Adrenal gland (tissue), 12 donors: ENCODE results near the gene SNF8. TPM values are rescaled to one million over a fixed set of nuclear protein-coding genes. Genes with fewer than 3 reads are reported as not detected.

Experiments
- DNase-seq, 7 donors: peaks; one replicate each; pipeline ENCODE4 v3.0.0-alpha.2; 2019 to 2020
- H3K27ac ChIP-seq, 5 donors: fragments of 200-600 bp; sonication (generic) in 4 of 5; 1 replicate in 3 of 5; 2 replicates in 2 of 5; pipeline versions ENCODE4 v1.5.1 to v1.8.0; 2016 to 2020; ENCODE audit warnings: mild to moderate bottlenecking in 1 of 5
- H3K27me3 ChIP-seq: fragments of 200-600 bp; 2 replicates; pipeline ENCODE4 v1.8.0; 2021
- H3K36me3 ChIP-seq, 2 donors: fragments of 200-600 bp; replicated peaks in 1 of 2; 1 replicate in 1 of 2; 2 replicates in 1 of 2; pipeline versions ENCODE4 v1.5.1 to v1.8.0; 2018 to 2022
- H3K4me1 ChIP-seq, 2 donors: fragments of 200-600 bp; replicated peaks in 1 of 2; 1 replicate in 1 of 2; 2 replicates in 1 of 2; pipeline versions ENCODE4 v1.5.1 to v1.8.0; 2018 to 2021
- H3K4me3 ChIP-seq, 4 donors: fragments of 200-600 bp; sonication (generic) in 3 of 4; one replicate each; pipeline ENCODE4 v1.5.1; 2016 to 2018
- H3K9me3 ChIP-seq, 3 donors: fragments of 200-600 bp; sonication (generic) in 1 of 3; replicated peaks in 1 of 3; 1 replicate in 2 of 3; 2 replicates in 1 of 3; pipeline versions ENCODE4 v1.5.1 to v1.8.0; 2016 to 2021
- POLR2A ChIP-seq, 2 donors: fragments of 450-650 bp; IDR thresholded peaks; one replicate each; pipeline ENCODE4 v1.6.1; 2017; ENCODE audit warnings: antibody characterized with exemption in 2 of 2, mild to moderate bottlenecking in 2 of 2, moderate library complexity in 1 of 2
- WGBS, 4 donors: extraction: QIAGEN DNeasy Blood & Tissue Kit in 2 of 4; methylation state at CpG; one replicate each; pipeline versions ENCODE4 v1.1.5 to v1.1.7; 2013 to 2017; 5-methylcytosine and 5-hydroxymethylcytosine counted together
- intact Hi-C, 2 donors: fragments of 100-400 bp; cut with DNase I; formaldehyde crosslinking; loops; one replicate each; pipeline versions ENCODE4 v1.14.1 to v1.15.0; 2022 to 2023
- polyA plus RNA-seq, 3 donors: library from polyadenylated mRNA; stranded (reverse); fragments of 200-250 nt in 2 of 3; fragments of 350-450 nt in 1 of 3; fragmentation: Illumina TruSeq in 1 of 3; extraction: RNeasy Lipid Tissue Mini Kit (QIAGEN cat#74804) in 1 of 3; gene quantifications; one replicate each; pipeline ENCODE4 v1.2.3, GENCODE V29; 2013 to 2014
- total RNA-seq, 9 donors: library from RNA; depleted of rRNA in 4 of 9; stranded (reverse); fragments of >200 nt in 4 of 9; fragments of 120-200 nt in 1 of 9; fragmentation: NEBNext Ultra II Directional in 1 of 9; extraction: Animal tissue kit (Norgen Biotek cat#: 25700) in 1 of 9; gene quantifications; one replicate each; pipeline versions ENCODE4 v1.1.0 to v1.2.4, GENCODE V29; 2013 to 2023
- TF ChIP-seq, protein P1 (sequence below), 6 experiments: fragments of 450-650 bp in 4 of 6; fragments of 200-600 bp in 2 of 6; sonication (generic) in 1 of 6; IDR thresholded peaks; 1 replicate in 5 of 6; 2 replicates in 1 of 6; pipeline versions ENCODE4 v1.5.1 to v1.8.0; 2016 to 2021; ENCODE audit warnings: antibody characterized with exemption in 6 of 6, mild to moderate bottlenecking in 2 of 6, moderate library complexity in 1 of 6
- donor health status: healthy with polysubstance abuse.
- donor health status: Bipolar disorder and iron deficiency.
- donor health status: DM: yes; HTN: yes; CAD: no.
- donor health status: DM: no; HTN: no; CAD: no.
- donor health status: DM: no; HTN: no; CAD: no.
- donor health status: DM: yes; HTN: yes; CAD: no.

The SNF8 gene
- total and polyA plus RNA-seq, 12 donors = 52.0 to 160 (median 102) TPM

DNA sequence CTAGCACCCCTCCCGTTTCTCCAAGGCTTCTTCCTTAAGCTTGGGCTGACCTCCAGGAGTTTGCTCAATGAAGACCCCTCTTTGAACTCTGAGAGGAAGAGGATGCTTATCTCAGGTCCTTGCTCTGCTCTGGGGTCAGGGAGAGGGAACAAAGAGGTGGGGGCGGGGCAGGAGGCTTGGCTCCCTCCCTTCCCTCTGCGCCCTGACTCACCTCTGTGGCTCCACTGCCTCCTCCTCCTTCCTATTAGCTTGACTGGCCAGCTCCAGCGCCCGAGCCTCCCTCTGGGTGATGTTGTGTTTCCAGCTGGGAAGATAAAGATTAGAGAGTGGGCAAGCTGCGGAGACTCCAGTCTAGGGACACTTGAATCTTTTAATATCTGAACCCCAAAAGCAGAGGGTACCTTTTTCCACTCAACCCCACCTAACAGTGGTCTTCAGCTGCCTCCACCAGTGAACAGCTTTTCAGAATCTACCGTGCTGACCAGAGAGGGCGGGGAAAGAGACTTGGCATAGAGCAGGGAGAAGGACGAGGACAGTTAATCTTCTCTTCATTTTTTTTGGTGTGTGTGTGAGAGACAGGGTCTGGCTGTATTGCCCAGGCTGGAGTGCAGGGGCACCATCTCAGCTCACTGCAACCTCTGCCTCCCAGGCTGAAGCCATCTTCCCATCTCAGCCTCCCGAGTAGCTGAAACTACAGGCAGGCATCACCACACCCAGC is 17.0 kb upstream of the SNF8 start:
- 16 to 46% (median 21%) methylated on average over 6 to 10 of the region's 10 CpGs for WGBS, 4 donors
- Histone ChIP-seq H3K9me3 (no peaks in the 10 kb centered on the region), H3K4me3 (no peak overlapping the region), H3K4me1 (no peaks in the 10 kb centered on the region), H3K27ac (no peak overlapping the region), H3K36me3 (no peaks in the 10 kb centered on the region), H3K27me3 (peaks cover 8% of the 10 kb centered on the region)
- DNase-seq = peak in 5 of 7 donors; percentile 28 to 64 (median 46)
- TF ChIP-seq, protein P1, sequence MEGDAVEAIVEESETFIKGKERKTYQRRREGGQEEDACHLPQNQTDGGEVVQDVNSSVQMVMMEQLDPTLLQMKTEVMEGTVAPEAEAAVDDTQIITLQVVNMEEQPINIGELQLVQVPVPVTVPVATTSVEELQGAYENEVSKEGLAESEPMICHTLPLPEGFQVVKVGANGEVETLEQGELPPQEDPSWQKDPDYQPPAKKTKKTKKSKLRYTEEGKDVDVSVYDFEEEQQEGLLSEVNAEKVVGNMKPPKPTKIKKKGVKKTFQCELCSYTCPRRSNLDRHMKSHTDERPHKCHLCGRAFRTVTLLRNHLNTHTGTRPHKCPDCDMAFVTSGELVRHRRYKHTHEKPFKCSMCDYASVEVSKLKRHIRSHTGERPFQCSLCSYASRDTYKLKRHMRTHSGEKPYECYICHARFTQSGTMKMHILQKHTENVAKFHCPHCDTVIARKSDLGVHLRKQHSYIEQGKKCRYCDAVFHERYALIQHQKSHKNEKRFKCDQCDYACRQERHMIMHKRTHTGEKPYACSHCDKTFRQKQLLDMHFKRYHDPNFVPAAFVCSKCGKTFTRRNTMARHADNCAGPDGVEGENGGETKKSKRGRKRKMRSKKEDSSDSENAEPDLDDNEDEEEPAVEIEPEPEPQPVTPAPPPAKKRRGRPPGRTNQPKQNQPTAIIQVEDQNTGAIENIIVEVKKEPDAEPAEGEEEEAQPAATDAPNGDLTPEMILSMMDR (IDR thresholded peaks at IDR 0.05) = no peak
- no peak for TF ChIP-seq POLR2A (IDR thresholded peaks at IDR 0.05)
- intact Hi-C loops = no loop called here

DNA sequence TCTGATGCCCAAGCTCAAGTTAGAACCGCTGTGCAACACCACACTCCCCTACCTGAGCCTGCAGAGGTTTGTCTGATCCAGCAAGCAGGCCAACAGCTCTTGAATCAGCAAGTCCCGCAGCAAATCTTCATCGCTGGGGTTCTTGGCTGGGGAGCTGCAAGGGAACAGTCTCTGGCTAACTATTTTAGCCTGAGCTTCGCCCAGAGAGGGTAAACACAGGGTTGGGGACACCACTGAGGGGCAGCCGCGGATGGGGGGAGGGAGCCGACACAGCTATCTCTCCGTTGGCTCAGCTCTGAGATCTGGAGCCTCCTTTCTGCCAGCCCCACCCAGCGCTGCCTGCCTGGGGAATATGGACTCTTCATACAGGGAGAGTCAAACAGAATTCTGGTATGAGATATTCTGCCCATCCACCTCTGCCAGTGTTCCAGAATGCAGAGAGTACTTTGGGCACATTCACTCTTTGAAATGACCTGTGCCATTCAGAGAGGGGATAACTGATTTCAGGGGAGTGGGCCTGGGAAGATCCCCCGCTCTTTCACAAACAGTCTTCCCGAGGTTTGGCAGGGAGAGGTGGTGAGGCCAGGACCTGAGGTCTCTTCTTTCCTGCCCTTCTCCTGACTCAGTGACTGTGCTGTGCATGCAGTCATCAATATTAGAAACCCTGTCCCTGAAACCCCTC is 16.3 kb upstream of the SNF8 start:
- WGBS, 4 donors = 31 to 42% (median 38%) methylated on average over 11 of the region's 11 CpGs
- intact Hi-C loops = no loop called here
- H3K36me3 ChIP-seq = no peaks in the 10 kb centered on the region
- H3K27me3 ChIP-seq = peaks cover 6% of the 10 kb centered on the region
- TF ChIP-seq, protein P1 (IDR thresholded peaks at IDR 0.05) = no peak
- no peak for TF ChIP-seq POLR2A (IDR thresholded peaks at IDR 0.05)
- no peaks in the 10 kb centered on the region for H3K4me1 ChIP-seq
- H3K9me3 ChIP-seq = no peaks in the 10 kb centered on the region
- no peak overlapping the region for H3K4me3 ChIP-seq
- DNase-seq = no peak
- H3K27ac ChIP-seq = no peak overlapping the region

GRCh38 chr17:48954300-48954755 is 9.7 kb upstream of the SNF8 start:
- Histone ChIP-seq H3K27ac (no peak overlapping the region), H3K36me3 (no peaks in the 10 kb centered on the region), H3K9me3 (no peaks in the 10 kb centered on the region), H3K4me3 (no peak overlapping the region), H3K27me3 (peaks cover 4% of the 10 kb centered on the region), H3K4me1 (no peaks in the 10 kb centered on the region)
- DNase-seq = no peak
- no peak for TF ChIP-seq POLR2A (IDR thresholded peaks at IDR 0.05)
- TF ChIP-seq, protein P1 (IDR thresholded peaks at IDR 0.05) = no peak
- intact Hi-C loops = no loop called here
- 31 to 42% (median 41%) methylated on average over 7 of the region's 7 CpGs for WGBS, 4 donors

DNA sequence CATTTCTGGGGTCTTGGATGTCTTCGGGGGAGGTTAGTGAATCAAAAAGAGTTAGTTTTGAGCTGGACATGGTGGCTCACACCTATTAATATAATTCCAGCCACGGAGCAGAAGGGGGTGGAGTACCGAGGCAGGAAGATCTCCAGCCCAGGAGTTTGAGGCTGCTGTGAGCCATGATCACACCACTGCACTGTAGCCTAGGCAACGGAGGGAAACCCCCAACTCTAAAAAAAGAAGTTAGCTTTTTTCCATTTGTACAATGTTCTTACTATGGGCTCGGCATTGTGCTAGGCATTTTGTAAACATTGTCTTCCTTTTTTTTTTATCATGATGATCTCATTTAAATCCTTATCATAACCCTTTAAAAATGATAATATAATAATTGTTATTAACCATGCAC is 8.3 kb upstream of the SNF8 start:
- TF ChIP-seq, protein P1 (IDR thresholded peaks at IDR 0.05) = no peak
- no peak for TF ChIP-seq POLR2A (IDR thresholded peaks at IDR 0.05)
- Histone ChIP-seq H3K4me3 (no peak overlapping the region), H3K36me3 (no peaks in the 10 kb centered on the region), H3K27ac (no peak overlapping the region), H3K9me3 (no peaks in the 10 kb centered on the region), H3K4me1 (no peaks in the 10 kb centered on the region), H3K27me3 (peaks cover 4% of the 10 kb centered on the region)
- intact Hi-C loops = no loop called here
- no peak for DNase-seq
- WGBS, 4 donors = 24 to 37% (median 29%) methylated on average over 5 of the region's 5 CpGs
